GM12872 (cell line): Measurements from ENCODE around the gene ATOH8.

ENCODE experiments used
- TF ChIP-seq, protein P1 (sequence below): IDR thresholded peaks from 3 replicates; pipeline ENCODE4 v1.5.1; 2011; ENCODE audit warnings: low read depth, mild to moderate bottlenecking, low read length, moderate library complexity; ENCODE audit not compliant: insufficient read depth

ATOH8 gene

DNA sequence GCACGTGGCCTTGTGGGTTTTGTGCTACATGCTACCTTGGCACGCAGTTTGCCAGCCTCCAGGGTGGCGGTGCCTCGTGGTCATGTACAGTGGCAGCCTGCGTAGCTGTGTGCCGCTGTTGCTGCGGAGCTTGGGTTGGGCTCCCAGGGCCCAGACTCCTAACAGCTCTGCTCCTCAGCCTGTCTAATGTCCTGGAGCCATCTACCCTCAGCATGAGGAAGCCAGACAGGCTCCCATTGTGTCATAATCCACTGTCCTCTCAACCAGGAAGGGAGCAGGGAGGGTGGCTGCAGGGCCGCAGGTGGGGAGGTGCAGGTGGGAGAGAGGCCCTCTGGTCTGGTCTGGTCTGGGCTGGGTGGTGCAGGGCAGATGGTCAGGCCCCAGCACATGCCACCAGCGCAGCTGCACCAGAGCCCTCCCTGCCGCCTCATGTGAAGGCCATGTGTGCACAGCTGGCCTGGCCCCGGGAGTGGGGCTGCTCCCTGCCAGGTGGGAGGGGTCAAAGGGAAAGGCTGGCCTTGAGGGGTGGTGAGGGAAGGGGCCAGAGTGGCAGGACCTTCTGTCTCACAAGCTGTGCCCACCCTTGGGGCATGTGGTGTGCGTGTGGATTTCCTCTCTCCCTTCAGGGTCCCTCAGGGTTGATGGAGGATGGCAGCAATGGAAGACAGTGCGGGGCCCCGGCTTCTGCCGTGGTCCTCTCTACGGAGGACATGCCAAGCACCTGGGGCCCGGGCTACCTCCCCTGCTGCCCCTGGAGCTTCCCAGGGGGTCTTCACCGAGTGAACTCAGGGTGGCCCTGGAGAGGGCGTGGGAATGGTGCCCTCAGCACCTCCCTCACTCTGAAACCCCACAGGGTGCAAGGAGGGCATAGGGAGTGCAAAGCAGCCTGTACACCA is 4.8 kb downstream of the ATOH8 start:
- TF ChIP-seq, protein P1, sequence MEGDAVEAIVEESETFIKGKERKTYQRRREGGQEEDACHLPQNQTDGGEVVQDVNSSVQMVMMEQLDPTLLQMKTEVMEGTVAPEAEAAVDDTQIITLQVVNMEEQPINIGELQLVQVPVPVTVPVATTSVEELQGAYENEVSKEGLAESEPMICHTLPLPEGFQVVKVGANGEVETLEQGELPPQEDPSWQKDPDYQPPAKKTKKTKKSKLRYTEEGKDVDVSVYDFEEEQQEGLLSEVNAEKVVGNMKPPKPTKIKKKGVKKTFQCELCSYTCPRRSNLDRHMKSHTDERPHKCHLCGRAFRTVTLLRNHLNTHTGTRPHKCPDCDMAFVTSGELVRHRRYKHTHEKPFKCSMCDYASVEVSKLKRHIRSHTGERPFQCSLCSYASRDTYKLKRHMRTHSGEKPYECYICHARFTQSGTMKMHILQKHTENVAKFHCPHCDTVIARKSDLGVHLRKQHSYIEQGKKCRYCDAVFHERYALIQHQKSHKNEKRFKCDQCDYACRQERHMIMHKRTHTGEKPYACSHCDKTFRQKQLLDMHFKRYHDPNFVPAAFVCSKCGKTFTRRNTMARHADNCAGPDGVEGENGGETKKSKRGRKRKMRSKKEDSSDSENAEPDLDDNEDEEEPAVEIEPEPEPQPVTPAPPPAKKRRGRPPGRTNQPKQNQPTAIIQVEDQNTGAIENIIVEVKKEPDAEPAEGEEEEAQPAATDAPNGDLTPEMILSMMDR: no peak

DNA sequence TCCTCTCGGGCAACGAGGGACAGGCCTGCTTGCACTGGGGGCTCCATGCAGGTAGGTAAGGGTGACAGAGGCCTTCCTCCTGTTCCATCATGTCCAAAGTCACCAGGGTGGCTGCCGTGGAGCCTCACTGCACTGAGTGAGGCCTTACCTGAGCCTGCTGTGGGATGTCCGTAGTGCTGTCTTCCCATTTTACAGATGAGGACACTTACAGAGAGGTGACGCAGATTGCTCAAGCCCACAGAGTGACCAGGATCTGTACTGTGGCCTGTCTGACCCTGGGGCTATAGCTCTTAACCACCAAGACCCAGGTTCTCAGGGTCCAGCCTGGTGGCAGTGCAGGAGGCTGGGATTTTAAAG is 5.4 kb downstream of the ATOH8 start:
- TF ChIP-seq, protein P1: no peak

DNA sequence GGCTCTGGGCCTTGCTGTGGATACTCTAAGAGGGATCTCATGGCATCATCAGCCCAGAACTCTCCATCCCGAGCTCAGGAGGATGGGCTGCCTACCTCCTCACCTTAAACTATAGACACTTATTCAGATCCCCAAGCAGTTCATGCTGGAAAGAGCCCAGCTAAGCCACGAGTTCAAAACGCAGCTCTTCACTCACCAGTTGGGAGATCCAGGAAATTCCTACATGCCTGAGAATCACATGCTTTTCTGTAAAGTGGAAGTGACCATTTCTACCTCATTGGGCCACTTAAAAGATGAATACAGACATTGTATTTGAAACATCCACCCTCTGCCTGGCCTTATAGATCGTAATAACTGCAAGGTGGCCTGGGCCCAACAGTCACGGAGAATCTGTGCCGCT is 6.6 kb downstream of the ATOH8 start:
- TF ChIP-seq, protein P1: no peak

DNA sequence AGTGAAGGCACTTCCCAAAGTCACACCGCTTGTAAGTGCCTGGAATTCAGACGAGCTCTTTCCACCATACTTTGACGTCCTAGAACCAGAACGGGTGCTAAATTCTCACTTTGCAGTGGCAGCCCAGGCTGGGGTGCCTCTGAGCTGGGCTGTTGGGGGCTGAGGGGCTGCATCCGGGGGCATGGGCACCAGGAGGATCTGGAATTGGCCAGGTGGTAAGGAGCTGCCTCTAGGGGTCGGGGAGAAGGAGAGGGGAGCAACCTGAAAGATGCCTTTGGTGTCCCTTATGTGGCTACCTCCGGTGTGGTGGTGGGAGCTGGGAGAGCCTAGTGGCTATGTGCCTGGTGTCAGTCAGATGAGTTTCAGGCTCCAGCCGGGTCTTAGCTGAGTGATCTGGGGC is 7.1 kb downstream of the ATOH8 start:
- TF ChIP-seq, protein P1: no peak

DNA sequence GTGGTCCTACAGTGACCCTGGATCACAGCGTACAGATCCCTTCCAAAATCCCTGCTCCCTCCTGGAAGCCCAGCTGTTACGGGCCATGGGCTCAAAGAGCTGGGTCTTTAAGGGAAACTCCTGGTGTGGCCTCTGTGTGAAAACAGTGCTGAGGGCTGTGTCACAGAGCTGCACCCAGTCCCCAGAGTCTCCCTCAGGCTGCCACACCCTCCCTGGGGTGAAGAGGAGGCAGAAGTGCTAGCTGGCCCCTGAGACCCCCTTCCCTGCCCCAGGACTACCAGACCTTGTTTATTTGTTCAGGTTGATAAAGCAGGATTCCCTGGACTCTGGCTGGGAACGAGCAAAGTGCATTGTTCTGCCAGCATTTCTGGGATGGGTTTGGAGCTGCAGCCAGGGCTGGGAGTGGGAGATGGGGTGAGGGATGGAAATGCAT is 7.7 kb downstream of the ATOH8 start:
- TF ChIP-seq, protein P1: no peak

DNA sequence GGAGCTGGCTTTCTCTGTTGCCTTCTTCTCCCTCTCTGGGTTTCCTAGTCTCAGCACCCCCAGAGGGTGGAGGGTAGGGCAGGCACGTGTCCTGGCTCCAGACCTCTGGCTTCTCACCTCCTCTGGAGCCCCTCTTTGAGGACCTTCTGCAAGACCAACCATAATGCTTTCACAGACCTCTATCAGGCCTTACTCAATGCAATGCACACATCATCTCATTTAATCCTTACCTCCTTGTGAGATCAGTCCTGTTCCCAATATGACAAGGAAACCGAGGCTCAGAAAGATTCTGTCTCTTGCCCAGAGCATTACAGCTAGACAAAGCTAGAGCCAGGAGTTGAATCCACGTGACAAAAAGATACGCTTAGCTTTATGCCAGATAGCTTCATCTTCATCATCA is 8.2 kb downstream of the ATOH8 start:
- TF ChIP-seq, protein P1: no peak

DNA sequence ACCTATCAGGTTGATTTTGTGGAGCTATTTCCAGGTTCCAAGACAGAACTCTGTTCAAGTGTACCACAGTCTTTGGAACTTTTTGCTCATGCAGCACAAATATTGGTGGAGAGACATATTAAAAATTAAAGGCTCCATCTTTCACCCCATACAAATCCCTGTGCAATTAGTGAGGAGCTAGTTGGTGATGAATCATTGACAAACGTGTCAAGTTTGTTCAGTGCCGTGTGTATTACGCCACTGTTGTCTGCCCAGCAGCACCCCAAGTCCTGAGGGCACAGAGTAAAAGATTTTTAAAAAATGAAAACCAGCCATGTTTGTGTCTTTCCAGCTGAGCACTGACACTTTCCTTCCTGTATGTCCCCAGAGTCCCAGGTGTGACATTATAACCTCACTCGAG is 9.3 kb downstream of the ATOH8 start:
- TF ChIP-seq, protein P1: no peak

DNA sequence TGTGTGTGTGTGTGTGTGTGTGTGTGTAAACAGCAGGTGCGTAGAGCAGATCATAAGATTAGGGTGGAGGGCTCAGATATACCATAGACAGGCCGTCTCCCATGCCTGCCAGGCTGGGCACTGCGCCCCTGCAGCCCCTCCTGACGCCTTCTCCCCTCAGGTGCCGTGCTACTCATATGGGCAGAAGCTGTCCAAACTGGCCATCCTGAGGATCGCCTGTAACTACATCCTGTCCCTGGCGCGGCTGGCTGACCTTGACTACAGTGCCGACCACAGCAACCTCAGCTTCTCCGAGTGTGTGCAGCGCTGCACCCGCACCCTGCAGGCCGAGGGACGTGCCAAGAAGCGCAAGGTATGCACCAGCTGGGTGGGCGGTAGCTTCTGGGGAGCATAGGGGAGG is 10.0 kb downstream of the ATOH8 start:
- TF ChIP-seq, protein P1: no peak
